ENCODE results near the gene ZNF839.

The ZNF839 gene

DNA sequence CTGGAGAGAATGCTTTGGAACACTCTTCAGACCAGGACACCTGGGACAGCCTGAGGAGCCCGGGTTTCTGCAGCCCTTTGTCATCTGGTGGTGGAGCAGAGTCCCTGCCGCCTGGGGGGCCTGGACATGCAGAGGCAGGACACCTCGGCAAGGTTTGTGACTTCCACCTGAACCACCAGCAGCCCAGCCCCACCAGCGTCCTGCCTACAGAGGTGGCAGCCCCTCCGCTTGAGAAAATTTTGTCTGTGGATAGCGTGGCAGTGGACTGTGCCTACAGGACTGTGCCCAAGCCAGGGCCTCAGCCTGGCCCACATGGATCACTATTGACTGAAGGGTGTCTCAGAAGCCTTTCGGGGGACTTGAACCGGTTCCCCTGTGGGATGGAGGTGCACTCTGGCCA, 22.0 kb downstream of the ZNF839 start:
- Histone ChIP-seq H3K9me3 (ENCODE audit: insufficient read depth, low read depth, low read length) (no peaks in the 10 kb centered on the region), H3K4me2 (ENCODE audit: low read depth, low read length, poor library complexity, severe bottlenecking) (no peak overlapping the region), H3K27me3 (ENCODE audit: insufficient read depth, low read length, poor library complexity, severe bottlenecking) (no peaks in the 10 kb centered on the region), H3K4me3 (ENCODE audit: low read length, poor library complexity, severe bottlenecking) (no peak overlapping the region), H3K4me1 (ENCODE audit: insufficient read depth, low read length, poor library complexity, severe bottlenecking) (no peaks in the 10 kb centered on the region), H3K36me3 (ENCODE audit: insufficient read depth, low read length) (peaks cover 11% of the 10 kb centered on the region; the same call in 1 of the 2 replicates), H3K9me2 (replicated peaks; ENCODE audit: low read depth, low read length) (no peaks in the 10 kb centered on the region), H3K79me2 (ENCODE audit: insufficient read depth, low read length) (no peaks in the 10 kb centered on the region), H3K9ac (ENCODE audit: low read depth, low read length, poor library complexity, severe bottlenecking) (no peak overlapping the region), H4K20me1 (ENCODE audit: insufficient read depth, low read length, poor library complexity, severe bottlenecking) (no peaks in the 10 kb centered on the region), H3F3A (ENCODE audit: low read depth) (no peaks in the 10 kb centered on the region), H2AFZ (ENCODE audit: low read length) (no peak overlapping the region)
- TF ChIP-seq EZH2phosphoT487 (IDR thresholded peaks at IDR 0.05; ENCODE audit: borderline replicate concordance): no peak
- TF ChIP-seq, protein P1, sequence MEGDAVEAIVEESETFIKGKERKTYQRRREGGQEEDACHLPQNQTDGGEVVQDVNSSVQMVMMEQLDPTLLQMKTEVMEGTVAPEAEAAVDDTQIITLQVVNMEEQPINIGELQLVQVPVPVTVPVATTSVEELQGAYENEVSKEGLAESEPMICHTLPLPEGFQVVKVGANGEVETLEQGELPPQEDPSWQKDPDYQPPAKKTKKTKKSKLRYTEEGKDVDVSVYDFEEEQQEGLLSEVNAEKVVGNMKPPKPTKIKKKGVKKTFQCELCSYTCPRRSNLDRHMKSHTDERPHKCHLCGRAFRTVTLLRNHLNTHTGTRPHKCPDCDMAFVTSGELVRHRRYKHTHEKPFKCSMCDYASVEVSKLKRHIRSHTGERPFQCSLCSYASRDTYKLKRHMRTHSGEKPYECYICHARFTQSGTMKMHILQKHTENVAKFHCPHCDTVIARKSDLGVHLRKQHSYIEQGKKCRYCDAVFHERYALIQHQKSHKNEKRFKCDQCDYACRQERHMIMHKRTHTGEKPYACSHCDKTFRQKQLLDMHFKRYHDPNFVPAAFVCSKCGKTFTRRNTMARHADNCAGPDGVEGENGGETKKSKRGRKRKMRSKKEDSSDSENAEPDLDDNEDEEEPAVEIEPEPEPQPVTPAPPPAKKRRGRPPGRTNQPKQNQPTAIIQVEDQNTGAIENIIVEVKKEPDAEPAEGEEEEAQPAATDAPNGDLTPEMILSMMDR (conservative IDR thresholded peaks at IDR 0.05; ENCODE audit: low read length): no peak

DNA sequence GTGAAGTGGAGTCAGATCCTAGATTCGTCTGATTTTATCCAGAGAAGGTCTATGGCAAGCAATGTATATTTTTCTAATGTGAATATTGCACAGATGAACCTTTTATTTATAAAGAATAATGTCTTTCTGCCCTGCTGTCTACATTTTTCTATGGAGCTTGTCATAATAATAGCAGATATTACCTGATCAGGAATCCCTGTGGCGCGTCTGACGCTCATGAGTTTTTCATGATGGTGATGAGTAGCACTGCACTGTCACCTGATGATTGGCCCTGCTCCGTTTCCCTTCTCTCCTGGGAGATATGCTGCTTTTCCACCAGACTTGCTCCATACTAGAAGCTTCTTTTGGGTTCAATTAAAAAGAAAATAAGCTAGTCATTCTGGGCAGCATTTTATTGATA, 22.7 kb downstream of the ZNF839 start:
- no peak for TF ChIP-seq EZH2phosphoT487 (IDR thresholded peaks at IDR 0.05; ENCODE audit: borderline replicate concordance)
- TF ChIP-seq, protein P1 (conservative IDR thresholded peaks at IDR 0.05; ENCODE audit: low read length): no peak
- no peak overlapping the region for H3K4me3 ChIP-seq (ENCODE audit: low read length, poor library complexity, severe bottlenecking)
- H3K9ac ChIP-seq (ENCODE audit: low read depth, low read length, poor library complexity, severe bottlenecking): no peak overlapping the region

DNA sequence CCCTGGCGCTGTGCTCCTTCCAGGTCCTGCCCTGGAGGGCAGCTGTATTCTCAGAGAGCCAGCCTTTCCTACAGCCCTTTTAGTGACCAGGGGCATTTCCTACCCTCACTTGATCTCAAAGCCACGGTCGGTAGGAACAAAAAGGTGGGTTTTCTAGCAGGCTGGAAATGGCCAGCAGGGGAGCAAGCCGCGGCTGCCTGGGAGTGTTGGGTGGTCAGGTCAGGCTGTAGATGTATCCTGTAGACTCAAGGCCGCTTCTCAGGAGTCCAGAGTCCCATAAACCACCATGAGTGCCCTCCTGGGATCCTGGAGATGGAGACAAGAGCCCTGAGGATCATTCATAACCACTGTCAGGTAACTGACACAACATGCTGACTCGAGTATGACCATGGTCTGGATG, 24.5 kb downstream of the ZNF839 start:
- Histone ChIP-seq H3K4me2 (ENCODE audit: low read depth, low read length, poor library complexity, severe bottlenecking) (no peak overlapping the region), H3K4me3 (ENCODE audit: low read length, poor library complexity, severe bottlenecking) (no peak overlapping the region), H3F3A (ENCODE audit: low read depth) (no peaks in the 10 kb centered on the region), H3K36me3 (ENCODE audit: insufficient read depth, low read length) (peaks cover 32% of the 10 kb centered on the region; the same call in 1 of the 2 replicates), H4K20me1 (ENCODE audit: insufficient read depth, low read length, poor library complexity, severe bottlenecking) (no peaks in the 10 kb centered on the region), H2AFZ (ENCODE audit: low read length) (no peak overlapping the region), H3K27me3 (ENCODE audit: insufficient read depth, low read length, poor library complexity, severe bottlenecking) (no peaks in the 10 kb centered on the region), H3K4me1 (ENCODE audit: insufficient read depth, low read length, poor library complexity, severe bottlenecking) (no peaks in the 10 kb centered on the region), H3K79me2 (ENCODE audit: insufficient read depth, low read length) (no peaks in the 10 kb centered on the region), H3K9ac (ENCODE audit: low read depth, low read length, poor library complexity, severe bottlenecking) (no peak overlapping the region), H3K9me3 (ENCODE audit: insufficient read depth, low read depth, low read length) (no peaks in the 10 kb centered on the region), H3K9me2 (replicated peaks; ENCODE audit: low read depth, low read length) (no peaks in the 10 kb centered on the region)
- no peak for TF ChIP-seq EZH2phosphoT487 (IDR thresholded peaks at IDR 0.05; ENCODE audit: borderline replicate concordance)
- TF ChIP-seq, protein P1 (conservative IDR thresholded peaks at IDR 0.05; ENCODE audit: low read length): no peak

More for the DNA sequence above, 22.7 kb downstream of the ZNF839 start:
- Histone ChIP-seq H3K4me1 (ENCODE audit: insufficient read depth, low read length, poor library complexity, severe bottlenecking) (no peaks in the 10 kb centered on the region), H4K20me1 (ENCODE audit: insufficient read depth, low read length, poor library complexity, severe bottlenecking) (no peaks in the 10 kb centered on the region), H3K9me2 (replicated peaks; ENCODE audit: low read depth, low read length) (no peaks in the 10 kb centered on the region), H3K27me3 (ENCODE audit: insufficient read depth, low read length, poor library complexity, severe bottlenecking) (no peaks in the 10 kb centered on the region), H3K79me2 (ENCODE audit: insufficient read depth, low read length) (no peaks in the 10 kb centered on the region), H3F3A (ENCODE audit: low read depth) (no peaks in the 10 kb centered on the region), H3K9me3 (ENCODE audit: insufficient read depth, low read depth, low read length) (no peaks in the 10 kb centered on the region), H2AFZ (ENCODE audit: low read length) (no peak overlapping the region), H3K4me2 (ENCODE audit: low read depth, low read length, poor library complexity, severe bottlenecking) (no peak overlapping the region), H3K36me3 (ENCODE audit: insufficient read depth, low read length) (peaks cover 16% of the 10 kb centered on the region; the same call in 1 of the 2 replicates)

Measured in Loucy (cell line).